ENCODE results near the gene ZNF101.

DNA sequence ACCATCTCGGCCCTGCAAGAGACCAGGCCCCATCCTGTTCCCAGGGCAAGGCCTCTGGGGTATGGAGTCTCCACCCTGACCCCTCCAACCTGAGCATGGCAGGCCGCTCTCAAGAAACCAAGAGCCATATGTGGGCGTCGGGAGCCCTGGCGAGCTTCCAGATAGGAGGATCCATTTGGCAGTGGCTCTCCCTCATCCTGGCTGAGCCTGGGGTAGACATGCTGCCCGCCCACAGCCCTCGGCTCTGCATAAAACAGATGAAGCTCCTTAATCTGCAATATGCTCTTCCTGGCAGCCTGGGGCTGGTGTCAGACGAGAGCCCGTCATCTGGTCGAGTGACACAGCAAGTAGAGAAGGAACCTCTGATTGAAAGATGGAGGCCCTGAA, 11.2 kb upstream of the ZNF101 start:
- TF ChIP-seq, protein P1, sequence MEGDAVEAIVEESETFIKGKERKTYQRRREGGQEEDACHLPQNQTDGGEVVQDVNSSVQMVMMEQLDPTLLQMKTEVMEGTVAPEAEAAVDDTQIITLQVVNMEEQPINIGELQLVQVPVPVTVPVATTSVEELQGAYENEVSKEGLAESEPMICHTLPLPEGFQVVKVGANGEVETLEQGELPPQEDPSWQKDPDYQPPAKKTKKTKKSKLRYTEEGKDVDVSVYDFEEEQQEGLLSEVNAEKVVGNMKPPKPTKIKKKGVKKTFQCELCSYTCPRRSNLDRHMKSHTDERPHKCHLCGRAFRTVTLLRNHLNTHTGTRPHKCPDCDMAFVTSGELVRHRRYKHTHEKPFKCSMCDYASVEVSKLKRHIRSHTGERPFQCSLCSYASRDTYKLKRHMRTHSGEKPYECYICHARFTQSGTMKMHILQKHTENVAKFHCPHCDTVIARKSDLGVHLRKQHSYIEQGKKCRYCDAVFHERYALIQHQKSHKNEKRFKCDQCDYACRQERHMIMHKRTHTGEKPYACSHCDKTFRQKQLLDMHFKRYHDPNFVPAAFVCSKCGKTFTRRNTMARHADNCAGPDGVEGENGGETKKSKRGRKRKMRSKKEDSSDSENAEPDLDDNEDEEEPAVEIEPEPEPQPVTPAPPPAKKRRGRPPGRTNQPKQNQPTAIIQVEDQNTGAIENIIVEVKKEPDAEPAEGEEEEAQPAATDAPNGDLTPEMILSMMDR (IDR thresholded peaks at IDR 0.05 in 8 of 11, conservative IDR thresholded peaks at IDR 0.05 in 3 of 11), result no peak
- TF ChIP-seq POLR2A (IDR thresholded peaks at IDR 0.05) (no peak), POLR2AphosphoS5 (IDR thresholded peaks at IDR 0.05) (no peak)
